IMR-90 (cell line): Measurements from ENCODE around the gene INTS11. TPM values are rescaled to one million over a fixed set of nuclear protein-coding genes. Genes with fewer than 3 reads are reported as not detected.

Source experiments
- ATAC-seq: fragments of 200-7000 bp; cut with Tn5 transposase; 2 replicates; pipeline ENCODE4 v1.9.1; 2020; ENCODE audit warnings: low read depth, mild to moderate bottlenecking, moderate library complexity
- BruUV-seq: library from RNA; stranded (reverse); fragments of 400-500 nt; replicated peaks from 2 replicates; lab custom pipeline; 2021; lab: Mats Ljungman, UMichigan
- CTCF ChIA-PET: fragments of 300-600 bp; formaldehyde crosslinking; extraction: SDS; loops from one replicate; lab custom pipeline; 2021; ENCODE audit warnings: antibody characterized with exemption; lab: Yijun Ruan, JAX
- POLR2A ChIA-PET: fragments of 300-600 bp; sonication (Branson Sonifier 250); formaldehyde crosslinking; loops from one replicate; lab custom pipeline; 2022; ENCODE audit warnings: antibody characterized with exemption; ENCODE audit not compliant: unreplicated experiment; lab: Charles Lee
- DNase-seq: peaks from one replicate; pipeline ENCODE4 v3.0.0; 2013
- H2AFZ ChIP-seq: replicated peaks from 2 replicates; pipeline ENCODE3; 2013; ENCODE audit warnings: low read length, mild to moderate bottlenecking; ENCODE audit not compliant: poor library complexity
- H2AK5ac ChIP-seq: 2 replicates; pipeline ENCODE4 v1.6.1; 2013; ENCODE audit warnings: low read depth, low read length, inconsistent platforms
- H2AK9ac ChIP-seq: replicated peaks from 2 replicates; pipeline ENCODE3; 2013; ENCODE audit warnings: mild to moderate bottlenecking, low read depth, low read length, moderate library complexity; ENCODE audit not compliant: poor library complexity
- H2BK120ac ChIP-seq: 2 replicates; pipeline ENCODE4 v1.6.1; 2013; ENCODE audit warnings: low read depth, low read length, inconsistent platforms
- H2BK15ac ChIP-seq: 3 replicates; pipeline ENCODE4 v1.6.1; 2013; ENCODE audit warnings: low read depth, low read length, inconsistent platforms
- H2BK20ac ChIP-seq: 2 replicates; pipeline ENCODE4 v1.6.1; 2013; ENCODE audit warnings: low read depth, mild to moderate bottlenecking, inconsistent platforms, low read length, moderate library complexity
- H2BK5ac ChIP-seq: 2 replicates; pipeline ENCODE4 v1.6.1; 2013; ENCODE audit warnings: mild to moderate bottlenecking, low read depth, low read length, inconsistent platforms; ENCODE audit not compliant: poor library complexity, severe bottlenecking
- H3K14ac ChIP-seq: replicated peaks from 2 replicates; pipeline ENCODE4 v1.6.1; 2013; ENCODE audit warnings: low read depth, low read length, inconsistent platforms
- H3K18ac ChIP-seq: 2 replicates; pipeline ENCODE4 v1.6.1; 2013; ENCODE audit warnings: low read depth, low read length, control low read depth
- H3K23ac ChIP-seq: 2 replicates; pipeline ENCODE4 v1.6.1; 2013; ENCODE audit warnings: low read depth, low read length, inconsistent platforms
- H3K27ac ChIP-seq: 2 replicates; pipeline ENCODE4 v1.5.1; 2013; ENCODE audit warnings: mild to moderate bottlenecking, control low read depth, low read length; ENCODE audit not compliant: insufficient read depth
- H3K27me3 ChIP-seq: 2 replicates; pipeline ENCODE4 v1.6.1; 2013; ENCODE audit warnings: low read length; ENCODE audit not compliant: control insufficient read depth, insufficient read depth
- H3K36me3 ChIP-seq: 2 replicates; pipeline ENCODE4 v1.6.1; 2013; ENCODE audit warnings: low read length, mixed read lengths; ENCODE audit not compliant: control insufficient read depth, insufficient read depth
- H3K4ac ChIP-seq: 2 replicates; pipeline ENCODE4 v1.6.1; 2013; ENCODE audit warnings: low read depth, low read length, inconsistent platforms
- H3K4me1 ChIP-seq: 2 replicates; pipeline ENCODE4 v1.6.1; 2013; ENCODE audit warnings: low read length, mixed read lengths; ENCODE audit not compliant: control insufficient read depth, insufficient read depth
- H3K4me2 ChIP-seq: 2 replicates; pipeline ENCODE4 v1.6.1; 2013; ENCODE audit warnings: low read depth, mild to moderate bottlenecking, control low read depth, low read length, moderate library complexity
- H3K4me3 ChIP-seq: 2 replicates; pipeline ENCODE4 v1.5.1; 2013; ENCODE audit warnings: low read depth, mild to moderate bottlenecking, control low read depth, low read length, moderate library complexity; ENCODE audit not compliant: insufficient read depth
- H3K56ac ChIP-seq: 2 replicates; pipeline ENCODE4 v1.6.1; 2013; ENCODE audit warnings: low read length, inconsistent platforms; ENCODE audit not compliant: insufficient read depth; ENCODE audit errors: extremely low read depth
- H3K79me1 ChIP-seq, 2 experiments: 2 replicates each; pipeline ENCODE4 v1.6.1; 2013; ENCODE audit warnings: low read length in 2 of 2, inconsistent platforms in 1 of 2, low read depth in 1 of 2
- H3K9ac ChIP-seq: 2 replicates; pipeline ENCODE4 v1.6.1; 2013; ENCODE audit warnings: low read depth, low read length, control low read depth
- H3K9me1 ChIP-seq: 2 replicates; pipeline ENCODE4 v1.6.1; 2013; ENCODE audit warnings: low read length, inconsistent platforms; ENCODE audit not compliant: insufficient read depth
- H3K9me3 ChIP-seq: 2 replicates; pipeline ENCODE4 v1.6.1; 2013; ENCODE audit warnings: low read length; ENCODE audit not compliant: control insufficient read depth, insufficient read depth
- H4K20me1 ChIP-seq: 2 replicates; pipeline ENCODE4 v1.6.1; 2013; ENCODE audit warnings: low read length, inconsistent platforms; ENCODE audit not compliant: insufficient read depth
- H4K5ac ChIP-seq: 2 replicates; pipeline ENCODE4 v1.6.1; 2013; ENCODE audit warnings: mild to moderate bottlenecking, low read depth, low read length, control low read depth
- H4K8ac ChIP-seq, 2 experiments: 2 replicates each; pipeline ENCODE4 v1.6.1; 2013; ENCODE audit warnings: low read depth in 2 of 2, low read length in 2 of 2, control low read depth in 1 of 2, inconsistent platforms in 1 of 2
- H4K91ac ChIP-seq: 2 replicates; pipeline ENCODE4 v1.6.1; 2013; ENCODE audit warnings: low read depth, low read length, inconsistent platforms; ENCODE audit not compliant: insufficient read depth
- BHLHE40 ChIP-seq: fragments of 150-350 bp; IDR thresholded peaks from 2 replicates; pipeline ENCODE4 v1.6.1; 2016; ENCODE audit warnings: mild to moderate bottlenecking, low read depth, low read length
- CEBPB ChIP-seq: IDR thresholded peaks from 2 replicates; pipeline ENCODE4 v1.6.1; 2012; ENCODE audit warnings: low read depth, low read length, improper control_type of control experiment
- CHD1 ChIP-seq: IDR thresholded peaks from 2 replicates; pipeline ENCODE4 v1.6.1; 2012; ENCODE audit warnings: low read depth, low read length, improper control_type of control experiment
- ELK1 ChIP-seq: fragments of 150-350 bp; IDR thresholded peaks from 2 replicates; pipeline ENCODE4 v1.6.1; 2016; ENCODE audit warnings: low read depth, mild to moderate bottlenecking, low read length, moderate library complexity, borderline replicate concordance
- FOS ChIP-seq: fragments of 150-350 bp; IDR thresholded peaks from 2 replicates; pipeline ENCODE4 v1.6.1; 2016; ENCODE audit warnings: low read depth, low read length
- MAFK ChIP-seq: IDR thresholded peaks from 2 replicates; pipeline ENCODE4 v1.6.1; 2012; ENCODE audit warnings: low read depth, low read length, improper control_type of control experiment
- MAZ ChIP-seq: IDR thresholded peaks from 2 replicates; pipeline ENCODE4 v1.6.1; 2012; ENCODE audit warnings: low read depth, mild to moderate bottlenecking, low read length, improper control_type of control experiment, moderate library complexity, borderline replicate concordance
- MXI1 ChIP-seq: IDR thresholded peaks from 2 replicates; pipeline ENCODE4 v1.6.1; 2012; ENCODE audit warnings: low read depth, mild to moderate bottlenecking, low read length, moderate library complexity, borderline replicate concordance
- NFE2L2 ChIP-seq: fragments of 150-350 bp; IDR thresholded peaks from 2 replicates; pipeline ENCODE4 v1.6.1; 2016; ENCODE audit warnings: low read depth, mild to moderate bottlenecking, low read length
- POLR2A ChIP-seq: IDR thresholded peaks from 2 replicates; pipeline ENCODE4 v1.6.1; 2012; ENCODE audit warnings: mild to moderate bottlenecking, low read depth, low read length
- RAD21 ChIP-seq: IDR thresholded peaks from 2 replicates; pipeline ENCODE4 v1.6.1; 2012; ENCODE audit warnings: low read length, improper control_type of control experiment
- RCOR1 ChIP-seq: IDR thresholded peaks from 2 replicates; pipeline ENCODE4 v1.6.1; 2012; ENCODE audit warnings: mild to moderate bottlenecking, low read length, improper control_type of control experiment; ENCODE audit not compliant: insufficient replicate concordance
- RFX5 ChIP-seq: IDR thresholded peaks from 2 replicates; pipeline ENCODE4 v1.8.0; 2012; ENCODE audit warnings: low read depth, mild to moderate bottlenecking, low read length, moderate library complexity
- SMC3 ChIP-seq: fragments of 150-350 bp; IDR thresholded peaks from 2 replicates; pipeline ENCODE4 v1.6.1; 2016; ENCODE audit warnings: low read depth, mild to moderate bottlenecking, antibody characterized with exemption, low read length, moderate library complexity
- WGBS, 2 experiments: methylation state at CpG; one replicate each; pipeline versions ENCODE4 v1.1.5 to v1.1.7; 2013; ENCODE audit warnings: missing lambda C conversion rate in 2 of 2; ENCODE audit not compliant: insufficient read length in 1 of 2; ENCODE audit errors: extremely low coverage in 2 of 2; 5-methylcytosine and 5-hydroxymethylcytosine counted together
- dilution Hi-C: fragments of 300-500 bp; cut with HindIII; formaldehyde crosslinking; loops from one replicate; pipeline ENCODE4 v1.14.3; 2018; ENCODE audit warnings: low sequenced_read_pairs; ENCODE audit not compliant: unreplicated experiment
- in situ Hi-C: fragments of 300-500 bp; cut with MboI; formaldehyde crosslinking; loops from 3 replicates; pipeline ENCODE4 v1.14.3; 2019; ENCODE audit warnings: low sequenced_read_pairs, inconsistent platforms, mixed read lengths
- intact Hi-C: fragments of 100-400 bp; cut with micrococcal nuclease; formaldehyde crosslinking; loops from 2 replicates; pipeline ENCODE4 v1.10.0; 2022
- polyA plus RNA-seq, 3 experiments: library from polyadenylated mRNA; depleted of rRNA; stranded (reverse); fragments of >200 nt; gene quantifications; 2 replicates each; pipeline ENCODE4 v1.2.3, GENCODE V29; 2012; ENCODE audit warnings: low replicate concordance in 1 of 3
- total RNA-seq: library from RNA; depleted of rRNA; stranded (reverse); fragments of >200 nt; gene quantifications from 2 replicates; pipeline ENCODE4 v1.2.3, GENCODE V29; 2012
- TF ChIP-seq, protein P1 (sequence below): conservative IDR thresholded peaks from 2 replicates; pipeline ENCODE4 v1.5.1; 2012; ENCODE audit warnings: mild to moderate bottlenecking, low read depth, low read length, improper control_type of control experiment
- TF ChIP-seq, protein P2 (sequence below): fragments of 150-350 bp; IDR thresholded peaks from 2 replicates; pipeline ENCODE4 v1.6.1; 2017; ENCODE audit warnings: mild to moderate bottlenecking, antibody characterized with exemption, low read length, low read depth

Gene INTS11
- total and polyA plus RNA-seq, 2 of the 4 experiments (the other 2 are of a cell fraction) = 56.1 to 123 TPM

DNA sequence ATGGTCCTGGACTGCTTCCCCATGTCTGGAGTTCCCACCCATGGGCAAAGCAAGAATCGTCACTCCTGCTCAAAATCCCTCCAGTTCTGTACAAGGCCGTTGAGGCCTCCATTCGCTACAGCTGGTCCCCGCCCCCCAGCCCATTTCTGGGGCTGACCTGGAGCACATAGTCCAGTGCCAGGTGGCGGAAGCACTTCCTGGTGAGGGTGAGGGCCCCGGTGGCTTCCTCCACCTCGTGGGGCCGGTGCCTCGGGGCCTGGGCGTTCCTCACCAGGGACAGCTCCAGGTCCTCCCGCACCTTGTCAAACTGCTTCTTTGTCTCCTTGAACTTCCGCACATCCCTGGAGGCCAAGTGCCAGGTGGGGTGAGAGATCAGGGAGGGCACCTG is 24.1 kb downstream of the INTS11 start:
- CTCF ChIA-PET = interaction anchor here (0.6 kb wide), 1 partner anchor 286 kb away, joined by 4 read pairs; no protein-coding TSS in a partner anchor
- BruUV-seq = no TSS peak
- intact Hi-C loops = no loop called here

More for the DNA sequence above, 24.1 kb downstream of the INTS11 start:
- H3K4me1 ChIP-seq = peaks cover 11% of the 10 kb centered on the region
- H2BK5ac ChIP-seq = no peak overlapping the region
- H3K27ac ChIP-seq = no peak overlapping the region
- no peak overlapping the region for H3K4me3 ChIP-seq
- H3K56ac ChIP-seq = no peak overlapping the region
- no peak overlapping the region for H3K4me2 ChIP-seq
- H2BK20ac ChIP-seq = no peak overlapping the region
- H3K18ac ChIP-seq = no peak overlapping the region
- H3K79me1 ChIP-seq = peaks cover 3 to 36% of the 10 kb centered on the region in 2 experiments; a peak in 3 of 4 replicates
- POLR2A ChIA-PET = interaction anchor here (0.6 kb wide), 1 partner anchor 10 kb away, joined by 4 read pairs; no protein-coding TSS in a partner anchor
- ATAC-seq = no peak
- 91% methylated on average over 9 of the region's 12 CpGs; no CpG with 5 or more reads in 1 of the 2 experiments for WGBS, 2 experiments
- TF ChIP-seq SMC3 (no peak), FOS (no peak), ELK1 (no peak), CEBPB (no peak), POLR2A (no peak), RAD21 (no peak), BHLHE40 (no peak), MAZ (no peak), RFX5 (no peak), CHD1 (no peak), MXI1 (no peak), NFE2L2 (no peak), MAFK (no peak), RCOR1 (no peak)
- TF ChIP-seq, protein P1, sequence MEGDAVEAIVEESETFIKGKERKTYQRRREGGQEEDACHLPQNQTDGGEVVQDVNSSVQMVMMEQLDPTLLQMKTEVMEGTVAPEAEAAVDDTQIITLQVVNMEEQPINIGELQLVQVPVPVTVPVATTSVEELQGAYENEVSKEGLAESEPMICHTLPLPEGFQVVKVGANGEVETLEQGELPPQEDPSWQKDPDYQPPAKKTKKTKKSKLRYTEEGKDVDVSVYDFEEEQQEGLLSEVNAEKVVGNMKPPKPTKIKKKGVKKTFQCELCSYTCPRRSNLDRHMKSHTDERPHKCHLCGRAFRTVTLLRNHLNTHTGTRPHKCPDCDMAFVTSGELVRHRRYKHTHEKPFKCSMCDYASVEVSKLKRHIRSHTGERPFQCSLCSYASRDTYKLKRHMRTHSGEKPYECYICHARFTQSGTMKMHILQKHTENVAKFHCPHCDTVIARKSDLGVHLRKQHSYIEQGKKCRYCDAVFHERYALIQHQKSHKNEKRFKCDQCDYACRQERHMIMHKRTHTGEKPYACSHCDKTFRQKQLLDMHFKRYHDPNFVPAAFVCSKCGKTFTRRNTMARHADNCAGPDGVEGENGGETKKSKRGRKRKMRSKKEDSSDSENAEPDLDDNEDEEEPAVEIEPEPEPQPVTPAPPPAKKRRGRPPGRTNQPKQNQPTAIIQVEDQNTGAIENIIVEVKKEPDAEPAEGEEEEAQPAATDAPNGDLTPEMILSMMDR = no peak
- TF ChIP-seq, protein P2, sequence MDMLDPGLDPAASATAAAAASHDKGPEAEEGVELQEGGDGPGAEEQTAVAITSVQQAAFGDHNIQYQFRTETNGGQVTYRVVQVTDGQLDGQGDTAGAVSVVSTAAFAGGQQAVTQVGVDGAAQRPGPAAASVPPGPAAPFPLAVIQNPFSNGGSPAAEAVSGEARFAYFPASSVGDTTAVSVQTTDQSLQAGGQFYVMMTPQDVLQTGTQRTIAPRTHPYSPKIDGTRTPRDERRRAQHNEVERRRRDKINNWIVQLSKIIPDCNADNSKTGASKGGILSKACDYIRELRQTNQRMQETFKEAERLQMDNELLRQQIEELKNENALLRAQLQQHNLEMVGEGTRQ = no peak
- H3K36me3 ChIP-seq = peaks cover 26% of the 10 kb centered on the region
- DNase-seq = no peak
- no peaks in the 10 kb centered on the region for H3K9me3 ChIP-seq
- H3K9ac ChIP-seq = no peak overlapping the region
- in situ Hi-C loops = no loop called here
- no peak overlapping the region for H3K4ac ChIP-seq
- no peak overlapping the region for H2AFZ ChIP-seq
- dilution Hi-C loops = no loop called here
- no peak overlapping the region for H2BK120ac ChIP-seq
- H4K8ac ChIP-seq = no peak overlapping the region
- no peak overlapping the region for H4K5ac ChIP-seq
- no peaks in the 10 kb centered on the region for H3K27me3 ChIP-seq
- H4K20me1 ChIP-seq = peaks cover 38% of the 10 kb centered on the region
- no peak overlapping the region for H3K14ac ChIP-seq
- H2AK9ac ChIP-seq = no peak overlapping the region
- H2BK15ac ChIP-seq = no peak overlapping the region
- H3K9me1 ChIP-seq = no peaks in the 10 kb centered on the region
- no peak overlapping the region for H2AK5ac ChIP-seq
- no peak overlapping the region for H3K23ac ChIP-seq
- H4K91ac ChIP-seq = no peak overlapping the region
